Activated CD4-positive, alpha-beta T cell treated with anti-CD3 and anti-CD28 coated beads, Interleukin-2, amount 50 U/mL, for 1 hour (primary cell): Measurements from ENCODE around the gene CCDC171.
"Not testable (repeated sequence)": the region's sequence is repeated elsewhere in the genome, so short reads cannot be mapped to it uniquely, and the experiment has no call there.

Experiments
- DNase-seq: peaks from one replicate; pipeline ENCODE4 v3.0.0-alpha.2; 2020

CCDC171 gene

GRCh38 chr9:15699876-15700559 is 147.2 kb downstream of the CCDC171 start:
- DNase-seq = not testable (repeated sequence)

GRCh38 chr9:15707000-15707399 is 154.2 kb downstream of the CCDC171 start:
- DNase-seq = no peak

- DNase-seq = no peak
Observed at GRCh38 chr9:15711531-15711930, 158.7 kb downstream of the CCDC171 start.

- DNase-seq = no peak
Observed at GRCh38 chr9:15711931-15712330, 159.1 kb downstream of the CCDC171 start.

- no peak for DNase-seq
Observed at GRCh38 chr9:15714746-15715145, 161.9 kb downstream of the CCDC171 start.

- DNase-seq = no peak
Observed at GRCh38 chr9:15717290-15717967, 164.6 kb downstream of the CCDC171 start.

- no peak for DNase-seq
Observed at GRCh38 chr9:15718423-15718822, 165.6 kb downstream of the CCDC171 start.

GRCh38 chr9:15720861-15721260 is 168.0 kb downstream of the CCDC171 start:
- no peak for DNase-seq

GRCh38 chr9:15722888-15723287 is 170.0 kb downstream of the CCDC171 start:
- DNase-seq = no peak

GRCh38 chr9:15724016-15724415 is 171.2 kb downstream of the CCDC171 start:
- no peak for DNase-seq

GRCh38 chr9:15724612-15725011 is 171.8 kb downstream of the CCDC171 start:
- DNase-seq = no peak

- no peak for DNase-seq
Observed at GRCh38 chr9:15725953-15726352, 173.1 kb downstream of the CCDC171 start.

- DNase-seq = no peak
Observed at GRCh38 chr9:15729507-15729906, 176.7 kb downstream of the CCDC171 start.

GRCh38 chr9:15735083-15735857 is 182.4 kb downstream of the CCDC171 start:
- DNase-seq = no peak

- no peak for DNase-seq
Observed at GRCh38 chr9:15736569-15736968, 183.7 kb downstream of the CCDC171 start.

- no peak for DNase-seq
Observed at GRCh38 chr9:15738011-15738410, 185.2 kb downstream of the CCDC171 start.

GRCh38 chr9:15741015-15741414 is 188.2 kb downstream of the CCDC171 start:
- no peak for DNase-seq

GRCh38 chr9:15743512-15743911 is 190.7 kb downstream of the CCDC171 start:
- no peak for DNase-seq

GRCh38 chr9:15744196-15744595 is 191.4 kb downstream of the CCDC171 start:
- DNase-seq = no peak

GRCh38 chr9:15746905-15747304 is 194.1 kb downstream of the CCDC171 start:
- no peak for DNase-seq

- no peak for DNase-seq
Observed at GRCh38 chr9:15755660-15756059, 202.8 kb downstream of the CCDC171 start.

- DNase-seq = no peak
Observed at GRCh38 chr9:15761551-15761950, 208.7 kb downstream of the CCDC171 start.

GRCh38 chr9:15763371-15763770 is 210.5 kb downstream of the CCDC171 start:
- DNase-seq = no peak

GRCh38 chr9:15764131-15764530 is 211.3 kb downstream of the CCDC171 start:
- DNase-seq = no peak
